Measurements from ENCODE around the gene NR3C1. TPM values are rescaled to one million over a fixed set of nuclear protein-coding genes. Genes with fewer than 3 reads are reported as not detected.

Gene NR3C1
- polyA plus RNA-seq, 1 donor (not counting 4 experiments of a cell fraction or from before 2014, with no cell fraction given) = 30.7 TPM

DNA sequence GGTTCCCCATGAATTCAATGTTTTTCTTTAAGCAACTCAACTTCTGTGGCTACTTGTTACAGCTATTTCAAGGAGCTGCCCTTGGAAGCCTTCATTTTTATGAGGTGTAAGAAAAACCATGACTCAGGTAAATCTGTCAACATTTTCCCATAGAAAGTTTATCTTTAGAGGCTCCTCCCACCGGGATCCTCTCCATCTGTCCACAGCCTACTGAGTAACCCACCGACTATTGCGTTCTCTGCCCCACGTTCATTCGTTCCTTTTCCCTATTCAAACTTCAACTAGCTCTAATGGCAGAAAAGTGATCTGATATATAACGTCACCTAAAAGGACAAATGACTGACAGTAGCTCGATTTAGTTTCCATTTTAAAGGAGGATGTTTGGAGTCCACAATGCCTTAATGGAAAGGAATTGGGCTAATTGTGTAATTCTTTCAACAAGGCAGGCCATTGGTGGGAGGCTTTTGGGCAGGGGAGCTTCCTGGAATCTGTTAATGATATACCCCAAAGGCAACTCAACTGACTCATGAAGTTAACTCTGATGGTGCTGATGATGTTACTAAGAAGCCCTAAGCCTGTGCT lies 29.3 kb upstream of the NR3C1 start:
- no peaks in the 10 kb centered on the region for H3K9me3 ChIP-seq (ENCODE audit: control insufficient read depth, low read depth, low read length)
- H2AFZ ChIP-seq (ENCODE audit: control insufficient read depth, low read length) = no peak overlapping the region
- H3K4me1 ChIP-seq (ENCODE audit: control insufficient read depth, extremely low read depth, insufficient read depth, low read length) = peaks cover 6% of the 10 kb centered on the region
- FAIRE-seq (no peak), DNase-seq (ENCODE audit: low read depth, low spot score) (no peak)
- no peaks in the 10 kb centered on the region for H3K36me3 ChIP-seq (ENCODE audit: control insufficient read depth in 2 of 2, extremely low read depth in 1 of 2, insufficient read depth in 2 of 2, low read length in 2 of 2)
- H3K79me2 ChIP-seq (ENCODE audit: control insufficient read depth, insufficient read depth, low read length) = no peaks in the 10 kb centered on the region
- no peak overlapping the region for H3K4me2 ChIP-seq (ENCODE audit: control insufficient read depth, extremely low read depth, insufficient read depth, low read depth, low read length)
- TF ChIP-seq, protein P1, sequence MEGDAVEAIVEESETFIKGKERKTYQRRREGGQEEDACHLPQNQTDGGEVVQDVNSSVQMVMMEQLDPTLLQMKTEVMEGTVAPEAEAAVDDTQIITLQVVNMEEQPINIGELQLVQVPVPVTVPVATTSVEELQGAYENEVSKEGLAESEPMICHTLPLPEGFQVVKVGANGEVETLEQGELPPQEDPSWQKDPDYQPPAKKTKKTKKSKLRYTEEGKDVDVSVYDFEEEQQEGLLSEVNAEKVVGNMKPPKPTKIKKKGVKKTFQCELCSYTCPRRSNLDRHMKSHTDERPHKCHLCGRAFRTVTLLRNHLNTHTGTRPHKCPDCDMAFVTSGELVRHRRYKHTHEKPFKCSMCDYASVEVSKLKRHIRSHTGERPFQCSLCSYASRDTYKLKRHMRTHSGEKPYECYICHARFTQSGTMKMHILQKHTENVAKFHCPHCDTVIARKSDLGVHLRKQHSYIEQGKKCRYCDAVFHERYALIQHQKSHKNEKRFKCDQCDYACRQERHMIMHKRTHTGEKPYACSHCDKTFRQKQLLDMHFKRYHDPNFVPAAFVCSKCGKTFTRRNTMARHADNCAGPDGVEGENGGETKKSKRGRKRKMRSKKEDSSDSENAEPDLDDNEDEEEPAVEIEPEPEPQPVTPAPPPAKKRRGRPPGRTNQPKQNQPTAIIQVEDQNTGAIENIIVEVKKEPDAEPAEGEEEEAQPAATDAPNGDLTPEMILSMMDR (optimal IDR thresholded peaks at IDR 0.05 in 1 of 3, IDR thresholded peaks at IDR 0.05 in 1 of 3, conservative IDR thresholded peaks at IDR 0.05 in 1 of 3; ENCODE audit: extremely low read depth in 1 of 3, insufficient read depth in 2 of 3, low read length in 3 of 3) = no peak
- TF ChIP-seq EZH2 (IDR thresholded peaks at IDR 0.05; ENCODE audit: low read length) = no peak
- no peaks in the 10 kb centered on the region for H4K20me1 ChIP-seq (ENCODE audit: control insufficient read depth, extremely low read depth, insufficient read depth, low read length)
- H3K4me3 ChIP-seq (ENCODE audit: control insufficient read depth in 2 of 3, extremely low read depth in 1 of 3, insufficient read depth in 2 of 3, low read depth in 1 of 3, low read length in 3 of 3) = no peak overlapping the region
- H3K27ac ChIP-seq (ENCODE audit: control insufficient read depth, insufficient read depth, low read length) = no peak overlapping the region
- H3K27me3 ChIP-seq (ENCODE audit: control insufficient read depth, extremely low read depth, insufficient read depth, low read length) = no peaks in the 10 kb centered on the region
- H3K9ac ChIP-seq (ENCODE audit: control insufficient read depth, extremely low read depth, insufficient read depth, low read length) = no peak overlapping the region
- no peaks in the 10 kb centered on the region for H3K9me1 ChIP-seq (ENCODE audit: control insufficient read depth, extremely low read depth, insufficient read depth, low read length)
- dilution Hi-C loops (cut with MboI; ENCODE audit: extremely low pct_ligation_motif_present, low sequenced_read_pairs) = no loop called here

DNA sequence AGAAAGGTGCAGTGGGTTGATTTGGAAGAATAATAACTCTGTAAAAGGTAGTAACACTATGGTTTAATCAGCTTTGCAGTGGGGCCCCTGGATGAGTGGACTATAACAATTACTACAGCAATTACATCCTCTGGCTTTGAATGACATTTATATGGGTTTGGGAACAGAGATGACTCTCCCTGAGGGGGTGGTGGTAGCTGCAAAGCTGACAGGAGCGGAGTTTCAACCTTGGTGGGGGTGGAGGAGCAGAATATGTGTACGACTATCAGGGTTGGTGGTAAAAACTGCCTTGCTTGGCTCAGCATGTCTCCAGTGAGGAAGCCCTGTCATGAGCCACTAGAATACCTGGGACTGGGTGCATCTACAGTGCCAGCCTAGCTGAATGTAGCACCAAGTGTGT lies 28.3 kb upstream of the NR3C1 start:
- Histone ChIP-seq H3K4me2 (ENCODE audit: control insufficient read depth, extremely low read depth, insufficient read depth, low read depth, low read length) (no peak overlapping the region), H4K20me1 (ENCODE audit: control insufficient read depth, extremely low read depth, insufficient read depth, low read length) (no peaks in the 10 kb centered on the region), H3K79me2 (ENCODE audit: control insufficient read depth, insufficient read depth, low read length) (no peaks in the 10 kb centered on the region), H3K4me3 (ENCODE audit: control insufficient read depth in 2 of 3, extremely low read depth in 1 of 3, insufficient read depth in 2 of 3, low read depth in 1 of 3, low read length in 3 of 3) (no peak overlapping the region), H2AFZ (ENCODE audit: control insufficient read depth, low read length) (no peak overlapping the region), H3K9me1 (ENCODE audit: control insufficient read depth, extremely low read depth, insufficient read depth, low read length) (no peaks in the 10 kb centered on the region), H3K27ac (ENCODE audit: control insufficient read depth, insufficient read depth, low read length) (no peak overlapping the region), H3K9me3 (ENCODE audit: control insufficient read depth, low read depth, low read length) (no peaks in the 10 kb centered on the region), H3K9ac (ENCODE audit: control insufficient read depth, extremely low read depth, insufficient read depth, low read length) (no peak overlapping the region), H3K4me1 (ENCODE audit: control insufficient read depth, extremely low read depth, insufficient read depth, low read length) (peaks cover 6% of the 10 kb centered on the region), H3K27me3 (ENCODE audit: control insufficient read depth, extremely low read depth, insufficient read depth, low read length) (no peaks in the 10 kb centered on the region), H3K36me3 (ENCODE audit: control insufficient read depth in 2 of 2, extremely low read depth in 1 of 2, insufficient read depth in 2 of 2, low read length in 2 of 2) (no peaks in the 10 kb centered on the region)
- TF ChIP-seq, protein P1 (optimal IDR thresholded peaks at IDR 0.05 in 1 of 3, IDR thresholded peaks at IDR 0.05 in 1 of 3, conservative IDR thresholded peaks at IDR 0.05 in 1 of 3; ENCODE audit: extremely low read depth in 1 of 3, insufficient read depth in 2 of 3, low read length in 3 of 3) = no peak
- no peak for TF ChIP-seq EZH2 (IDR thresholded peaks at IDR 0.05; ENCODE audit: low read length)
- no peak for FAIRE-seq
- dilution Hi-C loops (cut with MboI; ENCODE audit: extremely low pct_ligation_motif_present, low sequenced_read_pairs) = no loop called here
- no peak for DNase-seq (ENCODE audit: low read depth, low spot score)

Measured in keratinocyte (primary cell).